ENCODE data around the gene MUC15. TPM values are rescaled to one million over a fixed set of nuclear protein-coding genes. Genes with fewer than 3 reads are reported as not detected.
"Not testable (repeated sequence)": the region's sequence is repeated elsewhere in the genome, so short reads cannot be mapped to it uniquely, and the experiment has no call there.

Gene MUC15
- total RNA-seq, 1 experiment from 2014 or later: not detected

- Histone ChIP-seq H3K79me2 (ENCODE audit: low read length) (no peaks in the 10 kb centered on the region), H3K27me3 (ENCODE audit: low read length) (0 out of 2 replicates have a peak, but pooled peaks cover 5% of the 10 kb centered on the region), H3K9ac (ENCODE audit: low read length) (no peak overlapping the region), H2AFZ (ENCODE audit: low read length) (no peak overlapping the region), H3K4me2 (ENCODE audit: low read length) (no peak overlapping the region), H3K9me2 (replicated peaks; ENCODE audit: low read length) (no peaks in the 10 kb centered on the region), H3K36me3 (ENCODE audit: low read depth, low read length) (no peaks in the 10 kb centered on the region), H3F3A (ENCODE audit: low read length, unreplicated experiment) (no peaks in the 10 kb centered on the region), H4K20me1 (ENCODE audit: low read length) (no peaks in the 10 kb centered on the region), H3K4me3 (ENCODE audit: low read length) (no peak overlapping the region), H3K27ac (ENCODE audit: low read length) (no peak overlapping the region), H3K4me1 (ENCODE audit: insufficient read depth, low read length) (no peaks in the 10 kb centered on the region), H3K9me3 (ENCODE audit: low read length) (no peaks in the 10 kb centered on the region)
- TF ChIP-seq EZH2phosphoT487 (IDR thresholded peaks at IDR 0.05; ENCODE audit: borderline replicate concordance, low read length) (no peak), EZH2 (IDR thresholded peaks at IDR 0.05; ENCODE audit: low read length, unreplicated experiment) (no peak)
- TF ChIP-seq, protein P1, sequence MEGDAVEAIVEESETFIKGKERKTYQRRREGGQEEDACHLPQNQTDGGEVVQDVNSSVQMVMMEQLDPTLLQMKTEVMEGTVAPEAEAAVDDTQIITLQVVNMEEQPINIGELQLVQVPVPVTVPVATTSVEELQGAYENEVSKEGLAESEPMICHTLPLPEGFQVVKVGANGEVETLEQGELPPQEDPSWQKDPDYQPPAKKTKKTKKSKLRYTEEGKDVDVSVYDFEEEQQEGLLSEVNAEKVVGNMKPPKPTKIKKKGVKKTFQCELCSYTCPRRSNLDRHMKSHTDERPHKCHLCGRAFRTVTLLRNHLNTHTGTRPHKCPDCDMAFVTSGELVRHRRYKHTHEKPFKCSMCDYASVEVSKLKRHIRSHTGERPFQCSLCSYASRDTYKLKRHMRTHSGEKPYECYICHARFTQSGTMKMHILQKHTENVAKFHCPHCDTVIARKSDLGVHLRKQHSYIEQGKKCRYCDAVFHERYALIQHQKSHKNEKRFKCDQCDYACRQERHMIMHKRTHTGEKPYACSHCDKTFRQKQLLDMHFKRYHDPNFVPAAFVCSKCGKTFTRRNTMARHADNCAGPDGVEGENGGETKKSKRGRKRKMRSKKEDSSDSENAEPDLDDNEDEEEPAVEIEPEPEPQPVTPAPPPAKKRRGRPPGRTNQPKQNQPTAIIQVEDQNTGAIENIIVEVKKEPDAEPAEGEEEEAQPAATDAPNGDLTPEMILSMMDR (conservative IDR thresholded peaks at IDR 0.05; ENCODE audit: low read depth, low read length): no peak
- ChIA-PET POLR2A (ENCODE audit: unreplicated experiment) (no interaction called here), CTCF (no interaction called here)
- no TSS peak for BruUV-seq (replicated peaks)
- no peak for DNase-seq
- intact Hi-C loops (cut with micrococcal nuclease): no loop called here
- ATAC-seq: no peak
Measured at GRCh38 chr11:26599425-26599824, 27.4 kb upstream of the MUC15 start.

- Histone ChIP-seq H3K27me3 (ENCODE audit: low read length) (0 out of 2 replicates have a peak, but pooled peaks cover 5% of the 10 kb centered on the region), H3K4me2 (ENCODE audit: low read length) (no peak overlapping the region), H3K9me3 (ENCODE audit: low read length) (no peaks in the 10 kb centered on the region), H3K4me1 (ENCODE audit: insufficient read depth, low read length) (no peaks in the 10 kb centered on the region), H3F3A (ENCODE audit: low read length, unreplicated experiment) (no peaks in the 10 kb centered on the region), H4K20me1 (ENCODE audit: low read length) (no peaks in the 10 kb centered on the region), H3K9ac (ENCODE audit: low read length) (no peak overlapping the region), H3K9me2 (replicated peaks; ENCODE audit: low read length) (no peaks in the 10 kb centered on the region), H3K27ac (ENCODE audit: low read length) (no peak overlapping the region), H2AFZ (ENCODE audit: low read length) (no peak overlapping the region), H3K4me3 (ENCODE audit: low read length) (no peak overlapping the region), H3K36me3 (ENCODE audit: low read depth, low read length) (no peaks in the 10 kb centered on the region), H3K79me2 (ENCODE audit: low read length) (no peaks in the 10 kb centered on the region)
- ATAC-seq (no peak), DNase-seq (no peak)
- TF ChIP-seq, protein P1 (conservative IDR thresholded peaks at IDR 0.05; ENCODE audit: low read depth, low read length): no peak
- TF ChIP-seq EZH2 (IDR thresholded peaks at IDR 0.05; ENCODE audit: low read length, unreplicated experiment): no peak
- TF ChIP-seq EZH2phosphoT487 (IDR thresholded peaks at IDR 0.05; ENCODE audit: borderline replicate concordance, low read length): no peak
- CTCF ChIA-PET: no interaction called here
- BruUV-seq (replicated peaks): no TSS peak
- intact Hi-C loops (cut with micrococcal nuclease): no loop called here
- POLR2A ChIA-PET (ENCODE audit: unreplicated experiment): no interaction called here
Measured at GRCh38 chr11:26597899-26598298, 25.8 kb upstream of the MUC15 start.

GRCh38 chr11:26597049-26597689 is 25.1 kb upstream of the MUC15 start:
- CTCF ChIA-PET: not testable (repeated sequence)

DNA sequence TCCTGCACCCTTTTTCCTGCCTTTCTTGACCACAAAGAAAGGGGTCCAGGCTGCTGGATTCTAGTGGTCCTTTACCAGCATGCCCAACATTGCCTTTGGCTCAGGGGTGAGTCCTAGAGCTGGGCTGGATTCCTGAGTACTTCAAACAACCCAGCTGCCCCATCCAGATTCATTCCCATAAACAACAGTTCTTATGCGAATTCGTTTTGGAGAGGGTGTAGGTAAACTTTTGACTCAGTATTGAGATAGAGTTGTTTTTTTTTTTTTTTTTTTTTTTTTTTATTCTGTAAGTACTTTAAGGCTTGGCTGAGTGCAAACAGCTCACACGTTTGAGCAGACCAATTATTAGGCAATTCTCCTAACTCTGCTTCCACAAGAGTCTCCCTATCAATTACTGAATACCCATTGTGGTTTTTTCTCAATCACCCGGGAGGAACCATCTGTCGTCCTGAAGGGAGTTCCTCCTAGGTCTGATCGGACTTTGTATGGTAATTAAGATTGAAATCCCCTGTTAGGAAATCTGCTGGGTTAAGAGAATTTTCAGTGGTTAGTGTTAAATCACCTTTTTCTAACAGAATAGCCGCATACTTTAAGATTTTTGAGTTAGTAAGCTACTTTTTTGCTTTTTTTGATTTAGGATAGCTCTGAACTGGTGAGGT is 23.3 kb upstream of the MUC15 start:
- H3K4me2 ChIP-seq (ENCODE audit: low read length); H2AFZ ChIP-seq (ENCODE audit: low read length); H3K79me2 ChIP-seq (ENCODE audit: low read length); intact Hi-C loops (cut with micrococcal nuclease); ATAC-seq; H3K9me3 ChIP-seq (ENCODE audit: low read length); CTCF ChIA-PET; H4K20me1 ChIP-seq (ENCODE audit: low read length); H3K4me3 ChIP-seq (ENCODE audit: low read length); H3K9ac ChIP-seq (ENCODE audit: low read length); H3K4me1 ChIP-seq (ENCODE audit: insufficient read depth, low read length); H3K27me3 ChIP-seq (ENCODE audit: low read length); H3K27ac ChIP-seq (ENCODE audit: low read length); H3F3A ChIP-seq (ENCODE audit: low read length, unreplicated experiment); DNase-seq; H3K9me2 ChIP-seq (replicated peaks; ENCODE audit: low read length); BruUV-seq (replicated peaks); H3K36me3 ChIP-seq (ENCODE audit: low read depth, low read length); POLR2A ChIA-PET (ENCODE audit: unreplicated experiment): not testable (repeated sequence)

More at GRCh38 chr11:26597049-26597689, 25.1 kb upstream of the MUC15 start:
- H4K20me1 ChIP-seq (ENCODE audit: low read length); H3K9me3 ChIP-seq (ENCODE audit: low read length); H3K27ac ChIP-seq (ENCODE audit: low read length); H3K4me1 ChIP-seq (ENCODE audit: insufficient read depth, low read length); intact Hi-C loops (cut with micrococcal nuclease); H3F3A ChIP-seq (ENCODE audit: low read length, unreplicated experiment); ATAC-seq; H3K36me3 ChIP-seq (ENCODE audit: low read depth, low read length); H3K9ac ChIP-seq (ENCODE audit: low read length); H3K9me2 ChIP-seq (replicated peaks; ENCODE audit: low read length); H3K27me3 ChIP-seq (ENCODE audit: low read length); H3K79me2 ChIP-seq (ENCODE audit: low read length); POLR2A ChIA-PET (ENCODE audit: unreplicated experiment); BruUV-seq (replicated peaks); DNase-seq: not testable (repeated sequence)
- Histone ChIP-seq H2AFZ (ENCODE audit: low read length) (peak overlapping the region; percentile 38; the same call in 1 of the 2 replicates), H3K4me2 (ENCODE audit: low read length) (peak overlapping the region; percentile 44), H3K4me3 (ENCODE audit: low read length) (peak overlapping the region; percentile 37)

Data from PC-3 (cell line).